Measurements from ENCODE around the gene ERBIN. TPM values are rescaled to one million over a fixed set of nuclear protein-coding genes. Genes with fewer than 3 reads are reported as not detected.

ERBIN gene
- total RNA-seq, 1 donor from 2014 or later: 88.5 TPM

- peak overlapping the region; percentile 83 for H3K4me3 Mint-ChIP-seq
- ChIA-PET POLR2A (interaction anchor here (0.6 to 4.1 kb wide), 11 partner anchors 10 to 362 kb away, joined by 3 to 29 read pairs (median 5); partner anchors contain the start of genes CENPK, NLN, PPWD1 and SGTB), CTCF (no interaction called here)
- DNase-seq: peak; percentile 66
- H3K27me3 Mint-ChIP-seq: no peaks in the 10 kb centered on the region
- no peaks in the 10 kb centered on the region for H3K9me3 Mint-ChIP-seq
- H3K4me1 Mint-ChIP-seq: peaks cover 36% of the 10 kb centered on the region
- peak overlapping the region; percentile 88 for H3K27ac Mint-ChIP-seq
- intact Hi-C loops (cut with micrococcal nuclease): loop anchor here (1.0 to 10.0 kb wide), 10 partner anchors 85 to 1280 kb away; partner anchors contain the start of genes ADAMTS6, CENPK, NLN and PPWD1
- ATAC-seq (ENCODE audit: low read depth): peak; percentile 56
- peaks cover 20% of the 10 kb centered on the region for H3K36me3 Mint-ChIP-seq (ENCODE audit: low read depth)
- TF ChIP-seq CTCF (IDR thresholded peaks at IDR 0.05): no peak
Measured at GRCh38 chr5:65925044-65925600, 1.3 kb upstream of the ERBIN start.

- Mint-ChIP-seq H3K4me1 (peaks cover 42% of the 10 kb centered on the region), H3K9me3 (no peaks in the 10 kb centered on the region), H3K4me3 (peak overlapping the region; percentile 93), H3K27me3 (no peaks in the 10 kb centered on the region), H3K36me3 (ENCODE audit: low read depth) (peaks cover 26% of the 10 kb centered on the region), H3K27ac (peak overlapping the region; percentile 96)
- CTCF ChIA-PET: no interaction called here
- POLR2A ChIA-PET: interaction anchor here (0.6 to 4.1 kb wide), 13 partner anchors 10 to 363 kb away, joined by 3 to 29 read pairs (median 4); partner anchors contain the start of genes CENPK, NLN, PPWD1 and SGTB
- ATAC-seq (ENCODE audit: low read depth) (peak; percentile 73), DNase-seq (peak; percentile 82)
- TF ChIP-seq CTCF (IDR thresholded peaks at IDR 0.05): no peak
- intact Hi-C loops (cut with micrococcal nuclease): loop anchor here (1.0 to 10.0 kb wide), 10 partner anchors 85 to 1279 kb away; partner anchors contain the start of genes ADAMTS6, CENPK, NLN and PPWD1
Measured at GRCh38 chr5:65925601-65926275, 637 bp upstream of the ERBIN start.

- H3K4me1 Mint-ChIP-seq: peaks cover 49% of the 10 kb centered on the region
- intact Hi-C loops (cut with micrococcal nuclease): loop anchor here (1.0 to 10.0 kb wide), 6 partner anchors 11 to 1278 kb away; partner anchors contain the start of gene ADAMTS6
- peak overlapping the region; percentile 90 for H3K4me3 Mint-ChIP-seq
- H3K27ac Mint-ChIP-seq: peak overlapping the region; percentile 97
- H3K27me3 Mint-ChIP-seq: no peaks in the 10 kb centered on the region
- H3K9me3 Mint-ChIP-seq: no peaks in the 10 kb centered on the region
- ATAC-seq (ENCODE audit: low read depth): no peak
- POLR2A ChIA-PET: interaction anchor here (0.6 to 4.1 kb wide), 12 partner anchors 9 to 1240 kb away, joined by 3 to 29 read pairs (median 4); partner anchors contain the start of genes CENPK, NLN, PPWD1 and SGTB
- peaks cover 31% of the 10 kb centered on the region for H3K36me3 Mint-ChIP-seq (ENCODE audit: low read depth)
- no peak for TF ChIP-seq CTCF (IDR thresholded peaks at IDR 0.05)
- CTCF ChIA-PET: interaction anchor here (0.5 kb wide), 1 partner anchor 23 kb away, joined by 4 read pairs; no protein-coding TSS in a partner anchor
- DNase-seq: no peak
Measured at GRCh38 chr5:65926893-65927292, 518 bp downstream of the ERBIN start.

- no peaks in the 10 kb centered on the region for H3K27me3 Mint-ChIP-seq
- H3K9me3 Mint-ChIP-seq: no peaks in the 10 kb centered on the region
- ChIA-PET POLR2A (interaction anchor here (1.0 to 4.1 kb wide), 3 partner anchors 205 to 217 kb away, joined by 3 to 29 read pairs (median 25); partner anchors contain the start of genes NLN, SGTB and SREK1), CTCF (no interaction called here)
- no peak for ATAC-seq (ENCODE audit: low read depth)
- peak overlapping the region; percentile 90 for H3K4me3 Mint-ChIP-seq
- intact Hi-C loops (cut with micrococcal nuclease): loop anchor here (1.0 to 10.0 kb wide), 6 partner anchors 11 to 1277 kb away; partner anchors contain the start of gene ADAMTS6
- no peak for DNase-seq
- H3K4me1 Mint-ChIP-seq: peaks cover 54% of the 10 kb centered on the region
- peaks cover 36% of the 10 kb centered on the region for H3K36me3 Mint-ChIP-seq (ENCODE audit: low read depth)
- peak overlapping the region; percentile 97 for H3K27ac Mint-ChIP-seq
- TF ChIP-seq CTCF (IDR thresholded peaks at IDR 0.05): no peak
Measured at GRCh38 chr5:65927503-65928321, 1.3 kb downstream of the ERBIN start.

All from activated B cell treated with CpG ODN at 0.5 μM for 24 hours (primary cell).